Body of pancreas (tissue), 4 donors: ENCODE results near the gene VEZT. TPM values are rescaled to one million over a fixed set of nuclear protein-coding genes. Genes with fewer than 3 reads are reported as not detected.

Experiments used
- ATAC-seq: fragments of 150-250 bp; one replicate; pipeline ENCODE4 v1.9.1; 2016
- DNase-seq, 4 donors: peaks; one replicate each; pipeline ENCODE4 v3.0.0-alpha.2; 2019
- H3K27ac ChIP-seq, 4 donors: fragments of 200-600 bp; sonication (generic); 1 replicate in 3 of 4; 2 replicates in 1 of 4; pipeline versions ENCODE4 v1.5.1 to v1.6.1; 2016 to 2019; ENCODE audit warnings: mild to moderate bottlenecking in 1 of 4, mixed read lengths in 1 of 4, moderate library complexity in 1 of 4
- H3K27me3 ChIP-seq, 2 donors: fragments of 200-600 bp; sonication (generic); one replicate each; pipeline ENCODE4 v1.6.0; 2016; ENCODE audit warnings: mild to moderate bottlenecking in 1 of 2
- H3K36me3 ChIP-seq, 2 donors: fragments of 200-600 bp; sonication (generic); replicated peaks in 1 of 2; 2 replicates each; pipeline ENCODE4 v1.5.1; 2016; ENCODE audit warnings: low read depth in 2 of 2; ENCODE audit not compliant: insufficient read depth in 1 of 2
- H3K4me1 ChIP-seq: fragments of 200-600 bp; sonication (generic); one replicate; pipeline ENCODE4 v1.6.0; 2016
- H3K4me3 ChIP-seq, 2 donors: fragments of 200-600 bp; sonication (generic); 1 replicate in 1 of 2; 2 replicates in 1 of 2; pipeline ENCODE4 v1.5.1; 2016 to 2019
- H3K9me3 ChIP-seq, 3 donors: fragments of 200-600 bp; sonication (generic); 1 replicate in 2 of 3; 2 replicates in 1 of 3; pipeline ENCODE4 v1.5.1; 2016
- CTCF ChIP-seq, 7 experiments: fragments of 450-650 bp in 4 of 7; fragments of 200-600 bp in 3 of 7; sonication (generic) in 3 of 7; IDR thresholded peaks; one replicate each; pipeline ENCODE4 v1.5.1; 2016 to 2019; ENCODE audit warnings: antibody characterized with exemption in 7 of 7
- POLR2A ChIP-seq, 3 donors: fragments of 450-650 bp; IDR thresholded peaks; one replicate each; pipeline ENCODE4 v1.6.1; 2016; ENCODE audit warnings: antibody characterized with exemption in 3 of 3, mild to moderate bottlenecking in 2 of 3
- WGBS, 2 donors: methylation state at CpG; one replicate each; pipeline ENCODE4 v1.1.5; 2017; 5-methylcytosine and 5-hydroxymethylcytosine counted together
- intact Hi-C: fragments of 100-400 bp; cut with DNase I; formaldehyde crosslinking; loops from one replicate; pipeline ENCODE4 v1.15.1; 2023
- total RNA-seq, 2 donors: library from RNA; depleted of rRNA; stranded (reverse); fragments of >200 nt; gene quantifications; one replicate each; pipeline ENCODE4 v1.1.0, GENCODE V29; 2016

VEZT gene
- 10 to 100 TPM; 50.8 to 56.4 TPM for total RNA-seq

- intact Hi-C loops = no loop called here
- Histone ChIP-seq H3K27ac (peak within 1 kb of the TSS; percentile 94 to 96 (median 94)), H3K9me3 (no peaks in the 10 kb centered on the region), H3K27me3 (no peaks in the 10 kb centered on the region), H3K4me1 (peaks cover 44% of the 10 kb centered on the region), H3K36me3 (no peaks in the 10 kb centered on the region), H3K4me3 (peak within 1 kb of the TSS; percentile 80 to 82)
- peak; percentile 98 to 99 (median 99) for DNase-seq
- peak; percentile 95 for ATAC-seq
- 0% methylated on average over 46 to 75 of the region's 75 CpGs for WGBS, 2 donors
- TF ChIP-seq POLR2A (IDR thresholded peaks at IDR 0.05) (peak; percentile 87 to 88 (median 88)), CTCF (IDR thresholded peaks at IDR 0.05) (peak; percentile 30 to 81 (median 70))
These were observed at the start of gene VEZT, which contains the start of gene FGD6 for GRCh38 chr12:95217377-95218149. Gene VEZT (plus strand): TSS chr12:95217807. CDS start chr12:95217851, 44 bp downstream. Gene FGD6 (minus strand): TSS chr12:95217467. CDS start chr12:95217240, 227 bp downstream.

- ATAC-seq (no peak), DNase-seq (no peak)
- WGBS, 2 donors = 76 to 89% methylated on average over 2 of the region's 2 CpGs
- no peak overlapping the region for H3K4me3 ChIP-seq
- peak overlapping the region in 1 of 4 donors; percentile 27 for H3K27ac ChIP-seq
- no peaks in the 10 kb centered on the region for H3K9me3 ChIP-seq
- no peaks in the 10 kb centered on the region for H3K36me3 ChIP-seq
- TF ChIP-seq CTCF (IDR thresholded peaks at IDR 0.05) (no peak), POLR2A (IDR thresholded peaks at IDR 0.05) (no peak)
- peaks cover 32% of the 10 kb centered on the region for H3K4me1 ChIP-seq
- no peaks in the 10 kb centered on the region for H3K27me3 ChIP-seq
- intact Hi-C loops = no loop called here
These were observed 48.9 kb upstream of the VEZT start for GRCh38 chr12:95168746-95169145.

DNA sequence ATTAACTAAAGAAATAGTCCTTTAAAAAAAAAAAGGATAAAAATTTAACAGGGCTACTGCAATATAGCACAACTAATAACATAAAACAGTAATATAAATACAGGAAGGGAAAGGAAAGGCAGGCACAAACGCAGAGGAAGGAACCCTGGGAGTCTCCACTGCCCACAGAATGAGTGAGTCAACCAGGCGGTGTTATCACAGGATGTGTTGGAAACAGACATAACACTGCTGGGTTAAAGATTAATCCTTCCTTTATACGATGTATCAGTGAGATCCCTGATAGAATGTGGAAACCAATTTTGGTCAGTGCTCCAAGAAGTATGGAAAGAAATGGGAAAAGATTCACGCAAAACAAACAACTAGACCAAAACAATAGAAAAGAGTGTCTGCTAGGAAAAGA lies 48.2 kb upstream of the VEZT start:
- intact Hi-C loops = no loop called here
- DNase-seq = peak in 3 of 4 donors; percentile 31 to 50 (median 36)
- no peaks in the 10 kb centered on the region for H3K36me3 ChIP-seq
- ATAC-seq = peak; percentile 58
- peaks cover 36% of the 10 kb centered on the region for H3K4me1 ChIP-seq
- no peaks in the 10 kb centered on the region for H3K27me3 ChIP-seq
- no peak overlapping the region for H3K4me3 ChIP-seq
- WGBS, 2 donors = 38 to 39% methylated on average over 4 of the region's 4 CpGs
- H3K9me3 ChIP-seq = no peaks in the 10 kb centered on the region
- peak overlapping the region in 1 of 4 donors; percentile 27 for H3K27ac ChIP-seq
- no peak for TF ChIP-seq POLR2A (IDR thresholded peaks at IDR 0.05)
- TF ChIP-seq CTCF (IDR thresholded peaks at IDR 0.05) = no peak

- no peaks in the 10 kb centered on the region for H3K27me3 ChIP-seq
- DNase-seq (peak; percentile 80 to 90 (median 88)), ATAC-seq (peak; percentile 90)
- no peaks in the 10 kb centered on the region for H3K36me3 ChIP-seq
- no peak for TF ChIP-seq POLR2A (IDR thresholded peaks at IDR 0.05)
- no peak for TF ChIP-seq CTCF (IDR thresholded peaks at IDR 0.05)
- H3K4me3 ChIP-seq = no peak overlapping the region
- intact Hi-C loops = no loop called here
- H3K27ac ChIP-seq = peak overlapping the region in 3 of 4 donors; percentile 35 to 78 (median 59)
- 16 to 20% methylated on average over 8 of the region's 8 CpGs for WGBS, 2 donors
- H3K9me3 ChIP-seq = no peaks in the 10 kb centered on the region
- peaks cover 29% of the 10 kb centered on the region for H3K4me1 ChIP-seq
These were observed 44.0 kb upstream of the VEZT start for GRCh38 chr12:95173392-95174251.
